Esophagus squamous epithelium (tissue), 5 donors: ENCODE data around the gene CXCL17. TPM values are rescaled to one million over a fixed set of nuclear protein-coding genes. Genes with fewer than 3 reads are reported as not detected.

ENCODE experiments used
- DNase-seq: peaks from one replicate; lab custom pipeline; 2025; lab: John Stamatoyannopoulos, UW
- H3K27ac ChIP-seq, 4 donors: fragments of 200-600 bp; sonication (generic); one replicate each; pipeline ENCODE4 v1.5.1; 2016 to 2019; ENCODE audit warnings: mild to moderate bottlenecking in 1 of 4
- H3K27me3 ChIP-seq, 4 donors: fragments of 200-600 bp; sonication (generic); 1 replicate in 3 of 4; 2 replicates in 1 of 4; pipeline versions ENCODE4 v1.5.1 to v1.6.0; 2017 to 2021; ENCODE audit warnings: antibody characterized with exemption in 1 of 4
- H3K36me3 ChIP-seq, 3 donors: fragments of 200-600 bp; sonication (generic); one replicate each; pipeline ENCODE4 v1.5.1; 2016 to 2019
- H3K4me1 ChIP-seq, 3 donors: fragments of 200-600 bp; sonication (generic); one replicate each; pipeline ENCODE4 v1.5.1; 2017 to 2019
- H3K4me3 ChIP-seq, 4 donors: fragments of 200-600 bp; sonication (generic); 1 replicate in 3 of 4; 2 replicates in 1 of 4; pipeline ENCODE4 v1.5.1; 2016 to 2019; ENCODE audit warnings: mild to moderate bottlenecking in 2 of 4, moderate library complexity in 1 of 4
- H3K9me3 ChIP-seq, 3 donors: fragments of 200-600 bp; sonication (generic); one replicate each; pipeline ENCODE4 v1.5.1; 2016 to 2019
- CTCF ChIP-seq, 6 experiments: fragments of 450-650 bp in 4 of 6; fragments of 200-600 bp in 2 of 6; sonication (generic) in 2 of 6; IDR thresholded peaks; one replicate each; pipeline ENCODE4 v1.5.1; 2016 to 2019; ENCODE audit warnings: antibody characterized with exemption in 6 of 6, mild to moderate bottlenecking in 4 of 6, moderate library complexity in 4 of 6
- POLR2A ChIP-seq, 4 donors: fragments of 450-650 bp; IDR thresholded peaks; one replicate each; pipeline ENCODE4 v1.6.1; 2017; ENCODE audit warnings: antibody characterized with exemption in 4 of 4, mild to moderate bottlenecking in 4 of 4, moderate library complexity in 3 of 4
- WGBS, 2 donors: methylation state at CpG; one replicate each; pipeline ENCODE4 v1.1.5; 2018; 5-methylcytosine and 5-hydroxymethylcytosine counted together
- intact Hi-C: fragments of 100-400 bp; cut with DNase I; formaldehyde crosslinking; loops from one replicate; pipeline ENCODE4 v1.15.0; 2022
- total RNA-seq, 4 donors: library from RNA; depleted of rRNA; stranded (reverse); fragments of >200 nt; gene quantifications; one replicate each; pipeline ENCODE4 v1.1.0, GENCODE V29; 2016
- donor health status: DM: yes; HTN: yes; CAD: no.

The CXCL17 gene
- total RNA-seq, 4 donors from 2014 or later = 19.3 to 97.7 (median 33.8) TPM

- intact Hi-C loops = no loop called here
- no peak overlapping the region for H3K4me3 ChIP-seq
- no peaks in the 10 kb centered on the region for H3K9me3 ChIP-seq
- no peak overlapping the region for H3K27ac ChIP-seq
- no peak for DNase-seq
- TF ChIP-seq CTCF (IDR thresholded peaks at IDR 0.05) = no peak
- TF ChIP-seq POLR2A (IDR thresholded peaks at IDR 0.05) = no peak
- H3K27me3 ChIP-seq = no peaks in the 10 kb centered on the region
- peaks cover 0 to 64% (median 0%) of the 10 kb centered on the region in 3 donors for H3K36me3 ChIP-seq
- H3K4me1 ChIP-seq = peaks cover 0 to 25% (median 6%) of the 10 kb centered on the region in 3 donors
- 93% methylated on average over 20 of the region's 30 CpGs; no CpG with 5 or more reads in 1 of the 2 donors for WGBS, 2 donors
Measured at GRCh38 chr19:42410371-42410770, 32.4 kb downstream of the CXCL17 start.

GRCh38 chr19:42409477-42409876 lies 33.3 kb downstream of the CXCL17 start:
- DNase-seq = no peak
- 72 to 75% methylated on average over 4 of the region's 6 CpGs for WGBS, 2 donors
- no peaks in the 10 kb centered on the region for H3K27me3 ChIP-seq
- no peak overlapping the region for H3K27ac ChIP-seq
- intact Hi-C loops = no loop called here
- no peaks in the 10 kb centered on the region for H3K9me3 ChIP-seq
- TF ChIP-seq POLR2A (IDR thresholded peaks at IDR 0.05) = no peak
- TF ChIP-seq CTCF (IDR thresholded peaks at IDR 0.05) = no peak
- H3K36me3 ChIP-seq = peaks cover 0 to 64% (median 0%) of the 10 kb centered on the region in 3 donors
- H3K4me1 ChIP-seq = peaks cover 0 to 25% (median 6%) of the 10 kb centered on the region in 3 donors
- no peak overlapping the region for H3K4me3 ChIP-seq

DNA sequence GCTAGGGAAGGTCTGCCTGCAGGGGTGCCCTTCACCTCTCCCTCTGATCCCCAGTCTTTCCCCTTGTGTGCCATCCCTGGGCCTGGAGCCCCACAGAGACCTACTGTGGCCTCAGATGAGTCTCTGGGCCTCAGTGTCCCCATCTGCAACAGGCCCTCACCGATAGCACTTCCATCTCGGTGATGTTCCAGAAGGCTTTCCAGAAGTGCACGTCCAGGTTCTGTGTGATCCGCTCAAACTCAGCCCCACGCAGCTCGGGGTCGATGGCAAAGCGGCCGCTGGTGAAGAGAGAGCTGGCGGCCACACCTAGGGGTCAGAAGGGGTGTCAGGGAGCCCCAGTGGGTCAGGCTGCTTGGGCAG lies 35.0 kb downstream of the CXCL17 start:
- H3K4me3 ChIP-seq = no peak overlapping the region
- intact Hi-C loops = no loop called here
- no peak overlapping the region for H3K27ac ChIP-seq
- no peaks in the 10 kb centered on the region for H3K27me3 ChIP-seq
- no peak for TF ChIP-seq CTCF (IDR thresholded peaks at IDR 0.05)
- TF ChIP-seq POLR2A (IDR thresholded peaks at IDR 0.05) = no peak
- peaks cover 0 to 56% (median 0%) of the 10 kb centered on the region in 3 donors for H3K36me3 ChIP-seq
- no peak for DNase-seq
- no peaks in the 10 kb centered on the region for H3K9me3 ChIP-seq
- WGBS, 2 donors = 93 to 100% methylated on average over 2 to 3 of the region's 10 CpGs
- H3K4me1 ChIP-seq = peaks cover 0 to 24% (median 6%) of the 10 kb centered on the region in 3 donors

DNA sequence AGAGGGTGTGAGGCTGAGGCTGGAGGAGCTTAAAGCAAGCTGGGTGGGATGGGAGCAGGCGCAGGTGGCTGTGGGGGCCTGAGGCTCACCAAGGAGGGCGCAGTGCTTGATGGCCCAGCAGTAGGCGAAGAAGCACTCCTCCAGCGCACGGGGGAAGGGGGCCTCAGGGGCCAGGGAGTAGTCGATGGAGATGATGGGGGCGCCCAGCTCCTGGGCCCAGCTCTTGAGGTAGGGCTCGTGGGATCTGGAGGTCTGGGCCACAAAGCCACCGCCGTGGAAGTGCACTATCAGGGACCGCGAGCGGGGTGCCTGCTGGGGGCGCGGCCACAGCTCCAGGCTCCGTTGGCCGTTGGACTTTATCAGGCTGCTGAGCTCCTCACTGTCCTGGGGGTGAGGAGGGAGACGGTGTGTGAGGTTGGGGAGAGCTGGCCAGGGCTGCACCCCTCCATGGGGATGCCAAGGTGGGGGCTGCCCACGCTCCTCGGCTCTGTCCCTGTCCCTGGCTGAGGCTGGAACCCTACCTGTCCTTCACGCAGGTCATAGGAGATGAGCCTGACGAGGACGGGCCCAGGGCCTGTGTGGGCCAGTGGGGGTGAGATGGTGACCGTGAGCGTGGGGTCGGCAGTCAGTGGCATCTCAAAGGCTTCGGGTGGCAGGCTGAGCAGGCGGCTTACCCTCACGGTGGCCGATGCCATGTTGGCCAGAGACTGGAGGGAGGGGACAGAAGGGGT lies 35.5 kb downstream of the CXCL17 start:
- H3K36me3 ChIP-seq = peaks cover 0 to 56% (median 0%) of the 10 kb centered on the region in 3 donors
- intact Hi-C loops = no loop called here
- H3K27me3 ChIP-seq = no peaks in the 10 kb centered on the region
- WGBS, 2 donors = 95 to 96% methylated on average over 9 to 10 of the region's 30 CpGs
- H3K4me3 ChIP-seq = no peak overlapping the region
- H3K27ac ChIP-seq = no peak overlapping the region
- no peak for TF ChIP-seq CTCF (IDR thresholded peaks at IDR 0.05)
- no peak for TF ChIP-seq POLR2A (IDR thresholded peaks at IDR 0.05)
- no peaks in the 10 kb centered on the region for H3K9me3 ChIP-seq
- no peak for DNase-seq
- peaks cover 0 to 24% (median 6%) of the 10 kb centered on the region in 3 donors for H3K4me1 ChIP-seq

DNA sequence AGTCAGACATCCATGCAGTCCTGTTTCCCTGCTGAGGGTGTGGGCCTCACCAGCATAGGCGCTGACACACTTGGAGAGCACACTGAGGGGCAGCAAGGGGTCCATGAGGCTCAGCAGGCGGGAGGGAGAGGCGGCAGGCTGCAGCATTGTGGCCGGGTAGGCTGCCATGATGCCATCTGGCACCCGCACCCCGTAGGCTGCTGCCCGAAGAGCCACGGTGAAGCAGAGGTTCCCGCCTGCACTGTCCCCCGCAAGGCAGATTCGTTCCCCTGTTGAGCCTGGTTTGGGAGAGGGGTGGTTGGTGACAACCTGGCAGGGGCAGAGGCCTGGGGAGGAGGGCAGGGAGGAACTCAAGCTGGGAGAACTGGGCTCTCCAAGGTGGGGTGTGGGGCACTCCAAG lies 36.6 kb downstream of the CXCL17 start:
- no peak for DNase-seq
- H3K27me3 ChIP-seq = no peaks in the 10 kb centered on the region
- H3K36me3 ChIP-seq = peaks cover 0 to 56% (median 0%) of the 10 kb centered on the region in 3 donors
- no peak overlapping the region for H3K4me3 ChIP-seq
- TF ChIP-seq POLR2A (IDR thresholded peaks at IDR 0.05) = no peak
- 100% methylated on average over 4 of the region's 11 CpGs; no CpG with 5 or more reads in 1 of the 2 donors for WGBS, 2 donors
- no peaks in the 10 kb centered on the region for H3K9me3 ChIP-seq
- peaks cover 0 to 30% (median 8%) of the 10 kb centered on the region in 3 donors for H3K4me1 ChIP-seq
- intact Hi-C loops = no loop called here
- no peak overlapping the region for H3K27ac ChIP-seq
